ENCODE measurements around the gene UTY.

UTY gene

GRCh38 chrY:13415556-13415955, 64.3 kb downstream of the UTY start:
- DNase-seq (ENCODE audit: low spot score): no peak

DNA sequence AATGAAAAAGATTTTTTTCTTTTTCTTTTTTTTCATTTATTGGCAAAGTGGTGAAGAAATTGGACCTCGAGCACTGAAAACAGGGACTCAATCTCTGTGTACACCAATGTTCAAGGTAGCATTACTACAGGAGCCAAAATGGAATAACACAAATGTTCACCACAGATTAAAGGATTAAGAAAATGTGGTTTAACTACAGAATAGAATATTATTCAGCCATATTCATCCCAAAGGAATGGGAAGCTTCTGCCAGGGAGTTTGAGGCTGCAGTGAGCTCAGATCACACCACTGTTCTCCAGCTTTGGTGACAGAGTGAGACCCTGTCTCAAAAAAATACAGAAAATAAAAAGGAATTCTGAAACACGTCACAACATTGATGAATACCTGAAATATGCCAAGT, 81.0 kb downstream of the UTY start:
- DNase-seq (ENCODE audit: low spot score): no peak

GRCh38 chrY:13381110-13381683, 98.6 kb downstream of the UTY start:
- no peak for DNase-seq (ENCODE audit: low spot score)

DNA sequence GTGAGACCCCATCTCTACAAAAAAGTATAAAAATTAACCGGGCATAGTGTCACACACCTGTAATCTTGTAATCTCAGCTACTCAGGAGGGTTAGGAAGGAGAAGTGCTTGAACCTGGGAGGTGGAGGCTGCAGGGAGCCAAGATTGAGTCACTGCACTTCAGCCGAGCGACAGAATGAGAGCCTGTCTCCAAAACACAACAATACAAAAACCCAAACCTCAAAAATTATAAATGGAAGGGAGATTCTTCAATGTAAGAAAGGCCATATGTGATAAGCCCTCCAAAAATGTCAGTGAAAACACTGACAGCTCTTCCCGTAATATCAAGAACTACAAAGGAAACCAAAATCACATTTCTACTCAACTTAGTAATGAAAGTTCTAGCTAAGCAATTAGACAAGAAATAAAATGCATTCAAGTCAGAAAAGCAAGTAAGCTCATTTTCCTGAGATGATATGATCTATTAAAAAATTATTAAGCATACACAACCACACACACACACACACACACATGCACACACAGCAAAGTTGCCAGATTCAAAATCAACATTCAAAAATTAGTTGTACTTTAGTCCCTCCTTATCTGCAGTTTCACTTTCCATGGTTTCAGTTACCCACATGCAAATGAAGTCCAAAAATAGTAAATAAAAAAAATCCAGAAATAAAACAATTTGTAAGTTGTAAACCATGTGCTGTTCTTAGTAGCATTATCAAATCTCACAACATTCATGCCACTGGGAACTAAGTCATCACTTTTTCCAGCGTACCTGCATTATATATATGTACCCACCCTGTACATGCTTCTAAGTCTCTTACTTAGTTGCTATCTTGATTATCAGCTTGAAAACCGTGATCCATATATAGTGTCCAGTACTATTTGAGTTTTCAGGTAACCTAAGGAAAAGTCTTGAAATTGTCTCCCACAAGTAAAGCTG, 108.7 kb downstream of the UTY start:
- no peak for DNase-seq (ENCODE audit: low spot score)

- DNase-seq (ENCODE audit: low spot score): no peak
Measured at GRCh38 chrY:13370245-13370644, 109.6 kb downstream of the UTY start.

DNA sequence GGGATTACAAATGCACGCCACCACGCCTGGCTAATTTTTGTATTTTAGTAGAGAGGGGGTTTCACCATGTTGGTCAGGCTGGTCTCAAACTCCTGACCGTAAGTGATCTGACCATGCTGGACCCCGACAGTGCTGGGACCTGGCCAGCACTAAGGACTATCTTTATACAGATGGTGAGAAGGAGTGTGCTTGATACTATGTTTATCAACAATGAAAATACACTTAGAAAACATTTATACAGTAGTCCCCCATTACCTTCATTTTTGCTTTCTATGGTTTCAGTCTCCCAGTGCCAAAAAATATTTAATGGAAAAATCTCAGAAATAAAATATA, 111.4 kb downstream of the UTY start:
- DNase-seq (ENCODE audit: low spot score): no peak

DNA sequence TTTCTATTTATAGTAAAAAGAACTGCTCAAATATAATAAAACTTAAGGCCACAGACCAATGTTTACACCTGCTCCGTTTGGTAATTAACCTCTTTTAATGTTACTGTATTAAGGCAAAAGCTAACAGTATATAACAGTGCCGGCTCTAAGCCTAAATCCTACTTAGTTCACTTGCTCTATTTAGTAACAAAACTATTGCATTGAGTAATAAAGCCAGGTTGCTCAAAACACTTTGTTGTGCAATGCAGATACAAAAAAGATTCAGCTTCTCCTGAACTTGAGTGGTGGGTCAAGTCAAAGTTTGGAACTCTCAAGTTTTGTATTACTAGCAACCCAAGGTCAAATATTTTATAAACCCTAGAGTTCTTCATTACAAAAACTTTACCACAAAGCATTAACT, 116.2 kb downstream of the UTY start:
- no peak for DNase-seq (ENCODE audit: low spot score)

GRCh38 chrY:13362662-13363061, 117.2 kb downstream of the UTY start:
- DNase-seq (ENCODE audit: low spot score): no peak

DNA sequence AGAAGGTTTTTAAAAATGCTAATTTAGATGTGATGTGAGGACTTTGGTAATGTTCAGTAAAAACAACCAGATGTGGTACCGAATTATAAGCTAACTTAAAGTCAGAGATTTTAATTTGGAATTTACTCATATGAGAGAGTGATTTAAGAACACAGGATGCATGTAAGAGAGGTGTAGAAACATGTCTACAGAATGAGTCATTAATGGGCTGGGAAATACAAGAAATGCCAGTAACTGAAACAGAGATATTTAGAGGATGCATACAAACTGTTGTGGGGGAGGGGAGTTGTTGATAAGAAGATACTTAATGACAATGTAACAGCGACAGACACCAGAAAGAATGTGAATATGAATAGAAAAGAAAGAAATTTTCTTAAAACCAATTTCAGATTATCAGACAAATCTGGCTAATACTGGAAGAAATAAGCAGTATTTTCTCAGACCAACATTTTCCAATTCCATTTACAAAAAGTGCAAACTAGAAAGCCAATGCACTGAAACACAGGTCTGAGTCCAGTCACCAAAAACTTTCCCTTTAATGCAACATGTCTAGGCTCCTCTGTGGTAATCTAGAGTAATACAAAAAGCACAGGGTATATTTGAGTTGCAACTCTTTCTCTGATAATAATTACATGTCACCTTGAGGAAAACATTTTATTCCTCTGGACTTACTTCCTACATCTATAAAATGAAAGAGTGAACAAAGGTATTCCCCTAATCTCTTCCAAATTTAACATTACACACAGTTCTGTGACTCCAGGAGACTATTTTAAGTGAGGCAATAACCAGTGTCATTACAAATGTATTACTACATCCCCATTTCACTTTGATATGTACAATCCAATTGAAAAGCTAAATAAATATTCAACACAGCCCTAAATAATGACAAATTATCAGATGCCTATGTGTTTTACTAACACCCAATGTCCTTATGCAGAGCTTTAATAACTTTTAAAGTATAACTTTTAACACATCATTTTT, 117.9 kb downstream of the UTY start:
- DNase-seq (ENCODE audit: low spot score): no peak

DNA sequence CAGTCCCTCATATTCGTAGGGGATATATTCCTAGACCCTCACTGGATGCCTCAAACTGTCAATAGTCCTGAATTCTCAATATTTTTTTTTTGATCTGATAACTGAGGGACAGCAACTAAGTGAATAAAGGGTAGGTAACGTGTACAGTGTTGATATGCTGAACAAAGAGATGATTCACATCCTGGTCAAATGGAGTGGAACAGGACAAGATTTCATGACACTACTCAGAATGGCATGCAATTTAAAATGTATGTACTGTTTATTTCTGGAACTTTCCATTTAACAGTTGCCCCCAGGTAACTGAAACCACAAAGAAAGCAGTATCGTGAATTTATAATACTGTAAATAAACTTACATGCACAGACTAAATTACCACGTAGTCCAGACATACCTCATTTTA, 128.4 kb downstream of the UTY start:
- DNase-seq (ENCODE audit: low spot score): no peak

- no peak for DNase-seq (ENCODE audit: low spot score)
Measured at GRCh38 chrY:13347106-13347505, 132.7 kb downstream of the UTY start.

GRCh38 chrY:13345549-13345948, 134.3 kb downstream of the UTY start:
- DNase-seq (ENCODE audit: low spot score): no peak

DNA sequence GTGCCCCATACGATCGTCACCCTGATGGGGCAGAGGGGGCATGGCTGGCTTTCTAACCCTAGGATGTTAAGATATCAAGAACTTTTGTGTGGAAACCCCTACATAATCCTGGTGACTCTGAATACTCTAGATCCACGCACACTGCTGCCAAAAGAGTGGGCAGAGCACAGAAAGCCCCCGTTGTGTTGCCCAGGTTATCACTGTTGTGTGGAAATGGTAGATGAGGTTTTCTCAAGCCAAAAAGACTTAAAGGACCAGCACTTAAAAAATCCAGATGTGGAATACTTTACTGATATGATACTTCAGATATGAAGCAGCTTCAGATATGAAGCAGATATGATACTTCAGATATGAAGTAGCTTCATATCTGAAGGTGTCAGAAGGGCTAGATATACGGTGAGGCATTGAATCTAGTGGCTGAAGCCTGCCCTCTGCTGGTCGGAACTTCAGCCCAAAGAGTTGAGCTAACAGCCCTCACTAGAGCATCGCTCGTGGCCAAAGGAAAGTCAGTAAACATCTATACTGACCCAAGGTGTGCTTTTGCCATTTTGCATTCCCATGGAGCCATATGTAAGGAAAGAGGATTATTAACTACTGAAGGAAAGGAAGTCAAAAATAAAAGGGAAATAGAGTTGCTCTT, 136.4 kb downstream of the UTY start:
- peak; percentile 11 for DNase-seq (ENCODE audit: low spot score)

- no peak for DNase-seq (ENCODE audit: low spot score)
Measured at GRCh38 chrY:13339939-13340338, 139.9 kb downstream of the UTY start.

- DNase-seq (ENCODE audit: low spot score): no peak
Measured at GRCh38 chrY:13339381-13339780, 140.5 kb downstream of the UTY start.

DNA sequence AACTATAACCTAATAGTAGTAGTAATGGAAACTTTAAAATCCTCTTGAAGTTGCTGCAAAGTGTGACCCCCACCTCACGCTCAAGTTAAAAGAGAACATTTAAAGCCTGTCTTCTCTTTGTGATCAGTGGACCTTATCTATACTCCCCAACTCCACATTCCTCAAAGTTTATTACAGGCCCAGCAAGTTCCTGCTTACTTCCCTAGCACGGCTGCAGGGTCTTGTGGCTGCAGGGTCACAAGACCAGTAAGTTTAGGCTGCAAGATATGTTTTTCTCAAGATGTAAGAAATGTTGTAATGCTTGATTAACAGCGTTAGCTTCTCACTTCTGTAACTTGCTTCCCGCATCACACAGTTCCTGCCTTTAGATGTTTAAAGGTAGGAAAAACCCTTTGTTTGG, 141.1 kb downstream of the UTY start:
- no peak for DNase-seq (ENCODE audit: low spot score)

DNA sequence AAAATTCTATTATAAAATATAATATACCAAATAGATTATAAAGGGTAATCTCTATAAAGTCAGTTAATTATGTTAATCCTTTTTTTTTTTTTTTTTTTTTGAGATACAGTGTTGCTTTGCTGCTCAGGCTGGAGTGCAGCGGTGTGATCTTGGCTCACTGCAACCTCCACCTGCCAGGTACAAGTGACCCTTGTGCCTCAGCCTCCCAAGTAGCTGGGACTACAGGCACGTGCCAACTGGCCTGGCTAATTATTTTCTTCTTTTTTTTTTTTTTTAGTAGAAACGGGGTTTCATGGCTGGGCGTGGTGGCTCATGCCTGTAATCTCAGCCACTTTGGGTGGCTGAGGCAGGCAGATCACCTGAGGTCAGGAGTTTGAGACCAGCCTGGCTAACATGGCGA, 141.9 kb downstream of the UTY start:
- no peak for DNase-seq (ENCODE audit: low spot score)

DNA sequence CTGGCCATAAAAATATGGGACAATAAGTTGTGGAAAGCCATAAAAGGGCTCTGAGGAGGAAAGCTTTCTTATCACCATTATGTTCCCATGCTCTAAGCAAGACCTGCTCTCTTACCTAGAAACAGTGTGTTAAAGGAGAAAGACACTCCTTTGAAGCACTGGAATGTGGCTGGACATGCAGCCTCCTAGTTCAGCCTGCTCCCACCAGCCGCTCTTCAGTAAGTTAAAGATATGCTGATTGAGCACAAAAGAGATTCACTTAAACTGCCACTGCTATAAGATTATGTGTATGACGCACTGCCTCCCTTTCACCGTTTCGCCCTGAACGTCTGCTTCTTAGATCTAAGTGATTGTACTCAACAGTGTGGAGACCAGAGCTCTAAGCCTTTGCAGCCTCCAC, 146.0 kb downstream of the UTY start:
- no peak for DNase-seq (ENCODE audit: low spot score)

GRCh38 chrY:13330651-13331050, 149.2 kb downstream of the UTY start:
- DNase-seq (ENCODE audit: low spot score): no peak

- DNase-seq (ENCODE audit: low spot score): no peak
Measured at GRCh38 chrY:13312966-13313365, 166.9 kb downstream of the UTY start.

DNA sequence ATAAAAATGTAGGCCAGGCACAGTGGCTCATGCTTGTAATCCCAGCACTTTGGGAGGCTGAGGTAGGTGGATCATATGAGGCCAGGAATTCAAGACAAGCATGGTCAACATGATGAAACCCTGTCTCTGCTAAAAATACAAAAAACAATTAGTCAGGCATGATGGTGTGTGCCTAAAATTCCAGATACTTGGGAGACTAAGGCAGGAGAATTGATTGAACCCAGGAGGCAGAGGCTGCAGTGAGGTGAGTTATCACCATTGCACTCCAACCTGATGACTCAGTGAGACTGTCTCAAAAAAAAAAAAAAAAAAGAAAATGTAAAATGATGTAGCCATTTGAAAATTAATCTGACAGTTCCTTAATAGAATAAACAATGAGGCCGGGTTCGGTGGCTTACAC, 171.9 kb downstream of the UTY start:
- DNase-seq (ENCODE audit: low spot score): no peak

GRCh38 chrY:13300795-13301194, 179.0 kb downstream of the UTY start:
- DNase-seq (ENCODE audit: low spot score): no peak
